SK-N-SH treated with all-trans-retinoic acid at 6 μM for 48 hours (cell line): ENCODE results near the gene SLC39A13.

Experiments used
- ARNTL ChIP-seq: fragments of 450-650 bp; formaldehyde crosslinking; IDR thresholded peaks from 2 replicates; pipeline ENCODE4 v1.5.0; 2020; ENCODE audit warnings: low read depth, mild to moderate bottlenecking, moderate library complexity, borderline replicate concordance
- BACH2 ChIP-seq: fragments of 250-450 bp; sonication (Bioruptor Pico); IDR thresholded peaks from 2 replicates; pipeline ENCODE4 v1.9.0; 2021; ENCODE audit warnings: mild to moderate bottlenecking, borderline replicate concordance
- CREB5 ChIP-seq: fragments of 250-450 bp; sonication (Bioruptor Pico); IDR thresholded peaks from 2 replicates; pipeline ENCODE4 v1.5.1; 2020; ENCODE audit warnings: low read depth, mild to moderate bottlenecking, moderate library complexity
- CSDC2 ChIP-seq: fragments of 250-450 bp; sonication (Bioruptor Pico); IDR thresholded peaks from 2 replicates; pipeline ENCODE4 v1.5.0; 2020; ENCODE audit warnings: mild to moderate bottlenecking, moderate library complexity
- CSRNP3 ChIP-seq: fragments of 250-450 bp; sonication (Bioruptor Pico); IDR thresholded peaks from 2 replicates; pipeline ENCODE4 v1.5.1; 2021; ENCODE audit warnings: mild to moderate bottlenecking, moderate library complexity
- OSR1 ChIP-seq: fragments of 250-450 bp; sonication (Bioruptor Pico); IDR thresholded peaks from 2 replicates; pipeline ENCODE4 v1.8.0; 2022; ENCODE audit warnings: moderate library complexity, mild to moderate bottlenecking, inconsistent platforms
- PATZ1 ChIP-seq: fragments of 250-450 bp; sonication (Bioruptor Pico); IDR thresholded peaks from 2 replicates; pipeline ENCODE4 v1.8.0; 2020; ENCODE audit warnings: mild to moderate bottlenecking, moderate library complexity, borderline replicate concordance
- POU6F1 ChIP-seq: fragments of 250-450 bp; sonication (Bioruptor Pico); IDR thresholded peaks from 2 replicates; pipeline ENCODE4 v1.8.0; 2021; ENCODE audit warnings: low read depth, mild to moderate bottlenecking, moderate library complexity, borderline replicate concordance
- RARB ChIP-seq: fragments of 250-450 bp; sonication (Bioruptor Pico); IDR thresholded peaks from 2 replicates; pipeline ENCODE4 v1.8.0; 2021; ENCODE audit warnings: mild to moderate bottlenecking, moderate library complexity
- SNAI2 ChIP-seq: fragments of 250-450 bp; sonication (Bioruptor Pico); IDR thresholded peaks from 2 replicates; pipeline ENCODE4 v1.5.0; 2020; ENCODE audit warnings: mild to moderate bottlenecking, moderate library complexity
- TOX ChIP-seq: fragments of 250-450 bp; sonication (Bioruptor Pico); IDR thresholded peaks from 2 replicates; pipeline ENCODE4 v1.8.0; 2021; ENCODE audit warnings: mild to moderate bottlenecking, moderate library complexity, borderline replicate concordance
- ZFP3 ChIP-seq: fragments of 250-450 bp; sonication (Bioruptor Pico); IDR thresholded peaks from 2 replicates; pipeline ENCODE4 v1.5.0; 2020; ENCODE audit warnings: mild to moderate bottlenecking, moderate library complexity

- TF ChIP-seq PATZ1 (CRISPR knock-in tag) (no peak), ZFP3 (CRISPR knock-in tag) (no peak), CREB5 (CRISPR knock-in tag) (no peak), CSDC2 (CRISPR knock-in tag) (no peak), CSRNP3 (no peak), RARB (no peak), TOX (CRISPR knock-in tag) (no peak), OSR1 (no peak), SNAI2 (CRISPR knock-in tag) (no peak), BACH2 (CRISPR knock-in tag) (no peak), POU6F1 (CRISPR knock-in tag) (no peak), ARNTL (no peak)
These were observed 36.0 kb upstream of the SLC39A13 start for GRCh38 chr11:47372422-47372821.
